GM12892 (cell line): ENCODE data around the gene CR1L.
"Not testable (repeated sequence)": the region's sequence is repeated elsewhere in the genome, so short reads cannot be mapped to it uniquely, and the experiment has no call there.

Experiments used
- POLR2A ChIP-seq: IDR thresholded peaks from 2 replicates; pipeline ENCODE4 v1.6.1; 2011; ENCODE audit warnings: low read depth, low read length, control low read depth
- TAF1 ChIP-seq: IDR thresholded peaks from 2 replicates; pipeline ENCODE4 v1.6.1; 2011; ENCODE audit warnings: low read depth, mild to moderate bottlenecking, control low read depth, low read length, borderline replicate concordance

- not testable (repeated sequence) for TF ChIP-seq POLR2A, TAF1
Measured at GRCh38 chr1:207737503-207738157, 92.7 kb downstream of the CR1L start.
